GM18505 (cell line): ENCODE results near the gene VAV2.

Experiments
- ATAC-seq: cut with Tn5 transposase; IDR thresholded peaks from one replicate; pipeline ENCODE4 v1.9.1; 2021; ENCODE audit not compliant: unreplicated experiment
- POLR2A ChIP-seq: IDR thresholded peaks from 4 replicates; pipeline ENCODE4 v1.6.1; 2011; ENCODE audit warnings: borderline replicate concordance; ENCODE audit not compliant: insufficient read depth, insufficient read length; ENCODE audit errors: extremely low read depth

The VAV2 gene

GRCh38 chr9:133888048-133888808 is 103.9 kb downstream of the VAV2 start:
- no peak for TF ChIP-seq POLR2A
- no peak for ATAC-seq

GRCh38 chr9:133887540-133888047 is 104.5 kb downstream of the VAV2 start:
- TF ChIP-seq POLR2A = no peak
- ATAC-seq = no peak

GRCh38 chr9:133886563-133887501 is 105.3 kb downstream of the VAV2 start:
- no peak for TF ChIP-seq POLR2A
- ATAC-seq = no peak

GRCh38 chr9:133884907-133885744 is 107.0 kb downstream of the VAV2 start:
- TF ChIP-seq POLR2A = no peak
- ATAC-seq = no peak

GRCh38 chr9:133882849-133883755 is 109.0 kb downstream of the VAV2 start:
- no peak for TF ChIP-seq POLR2A
- ATAC-seq = no peak

- TF ChIP-seq POLR2A = no peak
- ATAC-seq = no peak
Observed at GRCh38 chr9:133881671-133882381, 110.3 kb downstream of the VAV2 start.

- TF ChIP-seq POLR2A = no peak
- ATAC-seq = no peak
Observed at GRCh38 chr9:133880851-133881661, 111.1 kb downstream of the VAV2 start.

GRCh38 chr9:133880136-133880535 is 112.0 kb downstream of the VAV2 start:
- ATAC-seq = no peak
- TF ChIP-seq POLR2A = no peak

- no peak for ATAC-seq
- TF ChIP-seq POLR2A = no peak
Observed at GRCh38 chr9:133879615-133880014, 112.5 kb downstream of the VAV2 start.

- ATAC-seq = no peak
- TF ChIP-seq POLR2A = no peak
Observed at GRCh38 chr9:133878402-133878801, 113.7 kb downstream of the VAV2 start.

- TF ChIP-seq POLR2A = no peak
- ATAC-seq = no peak
Observed at GRCh38 chr9:133877967-133878366, 114.2 kb downstream of the VAV2 start.

- no peak for ATAC-seq
- TF ChIP-seq POLR2A = no peak
Observed at GRCh38 chr9:133877327-133877726, 114.8 kb downstream of the VAV2 start.
